Large intestine (tissue), 3 donors: Measurements from ENCODE around the gene C10orf67. TPM values are rescaled to one million over a fixed set of nuclear protein-coding genes. Genes with fewer than 3 reads are reported as not detected.
A peak's percentile ranks its signal among the peaks of the same experiment; 100 is the strongest.

ENCODE experiments used
- DNase-seq, 2 donors: peaks; one replicate each; pipeline versions ENCODE4 v3.0.0 to v3.0.0-alpha.2; 2013
- H3K27ac ChIP-seq: one replicate; pipeline ENCODE4 v1.5.1; 2013; ENCODE audit warnings: low read length
- H3K27me3 ChIP-seq: 2 replicates; pipeline ENCODE4 v1.6.1; 2013; ENCODE audit warnings: low read length; ENCODE audit not compliant: control insufficient read depth, insufficient read depth
- H3K36me3 ChIP-seq: 2 replicates; pipeline ENCODE4 v1.6.1; 2013; ENCODE audit warnings: low read length; ENCODE audit not compliant: control insufficient read depth, insufficient read depth
- H3K4me1 ChIP-seq: one replicate; pipeline ENCODE4 v1.6.1; 2013; ENCODE audit warnings: low read length; ENCODE audit not compliant: control insufficient read depth, insufficient read depth
- H3K4me3 ChIP-seq: one replicate; pipeline ENCODE4 v1.5.1; 2013; ENCODE audit warnings: low read length
- H3K9me3 ChIP-seq: one replicate; pipeline ENCODE4 v1.6.1; 2013; ENCODE audit warnings: mild to moderate bottlenecking, low read depth, low read length, moderate library complexity; ENCODE audit not compliant: control insufficient read depth
- WGBS: methylation state at CpG from one replicate; pipeline ENCODE4 v1.1.5; 2013; ENCODE audit warnings: low lambda C conversion rate; ENCODE audit not compliant: insufficient coverage; 5-methylcytosine and 5-hydroxymethylcytosine counted together
- polyA plus RNA-seq: library from polyadenylated mRNA; unstranded; fragments of 120-200 nt; gene quantifications from one replicate; pipeline ENCODE4 v1.2.1, GENCODE V29; 2013

Gene C10orf67
- polyA plus RNA-seq, 1 donor = 0.27 TPM

GRCh38 chr10:23343591-23344240, 881 bp downstream of the C10orf67 start:
- Histone ChIP-seq H3K9me3 (peaks cover 4% of the 10 kb centered on the region), H3K4me3 (peak overlapping the region; percentile 31), H3K27ac (no peak overlapping the region), H3K27me3 (peaks cover 34% of the 10 kb centered on the region), H3K4me1 (peaks cover 3% of the 10 kb centered on the region), H3K36me3 (no peaks in the 10 kb centered on the region)
- WGBS = no CpG with 5 or more reads among the region's 48 CpGs
- DNase-seq = peak in 1 of 2 donors; percentile 40

- Histone ChIP-seq H3K4me3 (no peak overlapping the region), H3K4me1 (peaks cover 3% of the 10 kb centered on the region), H3K36me3 (no peaks in the 10 kb centered on the region), H3K27ac (no peak overlapping the region), H3K27me3 (peaks cover 30% of the 10 kb centered on the region), H3K9me3 (peaks cover 4% of the 10 kb centered on the region)
- WGBS = no CpG with 5 or more reads among the region's 11 CpGs
- DNase-seq = no peak
These were observed 2.2 kb downstream of the C10orf67 start for GRCh38 chr10:23342213-23342884.

- no peak overlapping the region for H3K4me3 ChIP-seq
- 0% methylated on average over 1 of the region's 2 CpGs for WGBS
- peaks cover 30% of the 10 kb centered on the region for H3K27me3 ChIP-seq
- H3K9me3 ChIP-seq = peaks cover 4% of the 10 kb centered on the region
- H3K4me1 ChIP-seq = peaks cover 3% of the 10 kb centered on the region
- no peak overlapping the region for H3K27ac ChIP-seq
- peak in 1 of 2 donors; percentile 30 for DNase-seq
- H3K36me3 ChIP-seq = no peaks in the 10 kb centered on the region
These were observed 3.6 kb downstream of the C10orf67 start for GRCh38 chr10:23341004-23341403.

- Histone ChIP-seq H3K27ac (no peak overlapping the region), H3K9me3 (peaks cover 4% of the 10 kb centered on the region), H3K27me3 (peaks cover 26% of the 10 kb centered on the region)
These were observed 4.2 kb downstream of the C10orf67 start for GRCh38 chr10:23340354-23340753.

GRCh38 chr10:23338886-23339285, 5.7 kb downstream of the C10orf67 start:
- Histone ChIP-seq H3K4me1 (no peaks in the 10 kb centered on the region), H3K36me3 (no peaks in the 10 kb centered on the region), H3K9me3 (no peaks in the 10 kb centered on the region), H3K4me3 (no peak overlapping the region), H3K27me3 (peaks cover 16% of the 10 kb centered on the region), H3K27ac (no peak overlapping the region)
- DNase-seq = no peak
- no CpG with 5 or more reads among the region's 1 CpG for WGBS

More at GRCh38 chr10:23340354-23340753, 4.2 kb downstream of the C10orf67 start:
- peaks cover 3% of the 10 kb centered on the region for H3K4me1 ChIP-seq
- no peak for DNase-seq
- no peak overlapping the region for H3K4me3 ChIP-seq
- H3K36me3 ChIP-seq = no peaks in the 10 kb centered on the region
- WGBS = no CpG with 5 or more reads among the region's 4 CpGs

- no CpG with 5 or more reads among the region's 11 CpGs for WGBS
- Histone ChIP-seq H3K4me3 (no peak overlapping the region), H3K27me3 (peaks cover 10% of the 10 kb centered on the region), H3K36me3 (no peaks in the 10 kb centered on the region), H3K9me3 (no peaks in the 10 kb centered on the region), H3K27ac (no peak overlapping the region), H3K4me1 (no peaks in the 10 kb centered on the region)
- DNase-seq = no peak
These were observed 6.3 kb downstream of the C10orf67 start for GRCh38 chr10:23338155-23338828.

GRCh38 chr10:23337616-23338015, 7.0 kb downstream of the C10orf67 start:
- no CpG with 5 or more reads among the region's 1 CpG for WGBS
- Histone ChIP-seq H3K4me1 (no peaks in the 10 kb centered on the region), H3K9me3 (no peaks in the 10 kb centered on the region), H3K27me3 (peaks cover 3% of the 10 kb centered on the region), H3K36me3 (no peaks in the 10 kb centered on the region), H3K4me3 (no peak overlapping the region), H3K27ac (no peak overlapping the region)
- no peak for DNase-seq

- Histone ChIP-seq H3K9me3 (peaks cover 5% of the 10 kb centered on the region), H3K27me3 (no peaks in the 10 kb centered on the region), H3K27ac (no peak overlapping the region), H3K4me3 (no peak overlapping the region), H3K36me3 (no peaks in the 10 kb centered on the region), H3K4me1 (no peaks in the 10 kb centered on the region)
- no peak for DNase-seq
- 96% methylated on average over 7 of the region's 8 CpGs for whole genome bisulfite sequencing
These were observed 12.9 kb downstream of the C10orf67 start for GRCh38 chr10:23331567-23332301.

GRCh38 chr10:23330948-23331347, 13.6 kb downstream of the C10orf67 start:
- no peaks in the 10 kb centered on the region for H3K4me1 ChIP-seq
- H3K27me3 ChIP-seq = no peaks in the 10 kb centered on the region
- H3K36me3 ChIP-seq = no peaks in the 10 kb centered on the region
- no peak overlapping the region for H3K4me3 ChIP-seq
- DNase-seq = no peak
- WGBS = 88% methylated on average over 1 of the region's 7 CpGs
- peaks cover 5% of the 10 kb centered on the region for H3K9me3 ChIP-seq
- no peak overlapping the region for H3K27ac ChIP-seq
